GM21786 (cell line): Measurements from ENCODE around the gene ZPR1.
A peak's percentile ranks its signal among the peaks of the same experiment; 100 is the strongest.

ENCODE experiments used
- ATAC-seq: cut with Tn5 transposase; IDR thresholded peaks from one replicate; pipeline ENCODE4 v1.9.1; 2021; ENCODE audit not compliant: unreplicated experiment

Gene ZPR1

DNA sequence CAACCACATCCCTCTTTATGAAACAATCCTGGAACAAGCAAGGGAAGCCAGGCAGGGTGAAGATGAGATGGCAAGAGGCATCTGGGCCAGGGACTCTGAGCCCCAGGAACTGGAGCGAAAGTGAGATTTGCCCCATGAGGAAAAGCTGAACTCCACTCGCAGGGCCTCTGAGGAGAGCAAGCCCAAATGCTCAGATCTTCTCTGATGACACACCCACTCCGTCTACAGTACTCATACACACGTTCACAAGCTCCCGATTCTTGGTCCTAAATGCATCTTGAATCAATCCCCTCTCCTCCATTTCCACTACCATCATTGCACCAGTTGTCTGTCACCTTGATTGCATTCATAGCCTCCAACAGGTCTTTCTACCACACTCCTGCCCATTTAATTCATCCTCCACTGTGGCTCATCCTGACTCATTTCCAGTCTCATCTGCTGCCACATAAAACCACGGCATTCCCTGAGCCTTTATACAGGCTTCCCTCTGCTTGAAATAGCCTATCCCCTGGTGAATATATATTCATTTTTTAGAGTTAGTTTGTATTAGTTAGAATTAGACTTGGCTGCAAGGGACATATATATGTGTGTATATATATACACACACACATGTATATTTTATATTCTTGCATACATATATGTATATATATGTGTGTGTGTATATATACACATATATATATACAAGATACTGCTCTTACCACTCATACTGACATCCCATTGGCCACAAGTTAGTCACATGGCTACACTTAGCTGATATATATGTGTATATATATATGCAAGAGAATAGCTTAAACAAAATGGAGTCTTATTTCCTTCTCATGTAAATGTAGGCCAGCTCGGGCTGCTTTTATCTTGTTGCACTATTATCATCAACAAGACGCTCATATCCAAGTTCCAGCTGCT is 5.3 kb upstream of the ZPR1 start:
- no peak for ATAC-seq

- no peak for ATAC-seq
These were observed 4.5 kb upstream of the ZPR1 start for GRCh38 chr11:116792144-116792868.

GRCh38 chr11:116791813-116792143 is 4.0 kb upstream of the ZPR1 start, which contains the start of gene APOA5:
Gene APOA5, minus strand, starts transcription at chr11:116791879. Its CDS starts 19 bp downstream, at chr11:116791860.
- no peak for ATAC-seq

- no peak for ATAC-seq
These were observed 3.4 kb upstream of the ZPR1 start for GRCh38 chr11:116791002-116791812.

DNA sequence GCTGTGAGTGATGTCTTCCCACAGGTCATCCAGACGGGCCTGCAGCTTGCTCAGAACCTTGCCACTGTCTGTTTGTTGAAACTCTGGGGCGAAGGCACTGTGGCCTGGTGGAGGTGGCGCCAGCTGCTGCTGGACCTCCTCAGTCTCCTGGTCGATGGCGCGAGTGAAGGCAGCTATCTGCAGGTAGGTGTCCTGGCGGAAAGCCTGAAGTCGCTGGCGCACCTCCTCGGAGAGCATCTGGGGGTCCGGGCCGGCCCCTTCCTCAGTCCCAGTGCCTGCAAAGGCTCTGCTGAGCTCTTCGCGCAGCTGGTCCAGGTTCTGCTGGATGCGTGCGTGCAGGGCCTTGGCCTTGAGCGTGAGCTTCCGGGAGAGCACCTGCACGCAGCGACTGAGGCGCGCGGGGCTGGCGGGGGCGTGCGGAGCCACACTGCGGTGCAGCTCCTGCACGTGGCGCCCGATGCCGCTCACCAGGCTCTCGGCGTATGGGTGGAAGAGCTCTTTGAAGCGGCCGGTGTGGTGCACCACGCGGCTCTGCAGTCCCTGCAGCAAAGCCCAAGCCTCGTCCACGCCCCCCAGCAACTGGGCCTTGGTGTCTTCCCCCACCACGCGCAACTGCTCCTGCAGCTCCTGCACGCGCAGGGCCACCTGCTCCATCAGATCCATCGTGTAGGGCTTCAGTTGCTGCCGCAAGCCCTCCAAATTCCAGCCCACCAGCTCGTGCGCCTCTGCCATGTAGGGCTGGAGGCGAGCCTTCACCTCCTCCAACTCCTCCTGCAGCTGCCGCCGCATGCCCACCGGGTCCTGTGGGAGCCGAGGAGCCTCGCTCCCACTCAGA is 2.6 kb upstream of the ZPR1 start:
- ATAC-seq = no peak

GRCh38 chr11:116788975-116789374 is 1.2 kb upstream of the ZPR1 start:
- no peak for ATAC-seq

- ATAC-seq = no peak
These were observed 711 bp upstream of the ZPR1 start for GRCh38 chr11:116788534-116788933.

DNA sequence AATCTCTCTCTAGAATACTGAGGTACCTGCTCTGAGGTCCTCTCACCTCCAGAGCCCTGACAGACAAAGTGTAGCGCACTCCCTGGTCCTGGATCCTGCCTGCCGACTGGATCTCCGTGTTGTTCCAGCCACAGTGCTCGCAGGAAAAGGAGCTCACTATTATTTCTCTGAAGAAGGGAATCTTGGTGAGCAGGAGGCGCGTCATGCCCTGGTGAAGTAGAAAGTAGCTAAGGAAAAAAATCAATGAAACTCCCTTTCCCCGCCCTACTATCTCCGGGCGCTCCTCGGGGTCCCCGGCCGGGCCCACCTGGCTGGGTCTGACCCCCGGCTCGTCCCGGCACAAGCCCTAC is 412 bp downstream of the ZPR1 start:
- ATAC-seq = peak; percentile 7

- no peak for ATAC-seq
These were observed 857 bp downstream of the ZPR1 start for GRCh38 chr11:116786966-116787365.

GRCh38 chr11:116786326-116786725 is 1.5 kb downstream of the ZPR1 start:
- no peak for ATAC-seq

DNA sequence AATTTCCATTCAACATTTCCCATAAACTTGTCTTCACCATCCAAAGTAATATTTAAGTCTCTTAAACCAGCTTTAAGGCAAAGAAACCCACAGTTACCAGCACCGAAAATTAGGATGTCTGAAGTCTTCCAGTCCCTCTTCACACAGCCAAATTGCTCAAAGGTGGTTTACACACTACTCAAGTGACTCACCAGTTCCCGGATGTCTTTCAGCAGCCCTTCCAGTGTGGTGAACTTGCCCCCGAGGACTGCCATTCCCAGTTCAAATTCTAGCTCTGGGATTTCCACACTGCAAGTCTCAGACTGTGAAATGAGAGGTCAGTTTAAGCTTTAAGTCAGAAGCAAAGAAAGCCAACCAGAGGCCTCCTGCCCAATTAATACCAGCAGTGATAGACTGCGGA is 5.1 kb downstream of the ZPR1 start:
- no peak for ATAC-seq

- ATAC-seq = no peak
These were observed 9.3 kb downstream of the ZPR1 start for GRCh38 chr11:116778556-116778955.

DNA sequence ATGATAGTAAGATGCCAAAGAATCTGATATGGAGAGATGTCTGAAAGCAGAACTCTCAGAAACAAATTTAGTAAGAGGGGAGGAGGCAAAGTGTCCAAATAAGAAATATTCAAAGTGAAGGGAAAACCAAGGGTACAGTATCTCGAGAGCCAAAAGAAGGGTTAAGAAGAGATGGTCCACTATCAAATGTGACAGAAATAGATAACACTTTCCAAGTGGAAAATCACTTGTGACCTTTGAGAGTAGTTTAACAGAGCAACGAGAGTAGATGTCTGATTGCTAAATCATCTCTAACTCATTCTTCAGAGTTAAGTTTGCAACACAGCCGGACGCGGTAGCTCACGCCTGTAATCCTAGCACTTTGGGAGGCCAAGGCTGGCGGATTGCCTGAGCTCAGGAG is 10.8 kb downstream of the ZPR1 start:
- no peak for ATAC-seq

GRCh38 chr11:116776522-116776984 is 11.3 kb downstream of the ZPR1 start:
- ATAC-seq = no peak

GRCh38 chr11:116775975-116776374 is 11.8 kb downstream of the ZPR1 start:
- no peak for ATAC-seq

GRCh38 chr11:116774661-116775060 is 13.2 kb downstream of the ZPR1 start:
- no peak for ATAC-seq

- ATAC-seq = peak; percentile 29
These were observed 14.4 kb downstream of the ZPR1 start for GRCh38 chr11:116773203-116774097.

GRCh38 chr11:116772443-116773202 is 15.2 kb downstream of the ZPR1 start, which contains the start of gene BUD13:
Gene BUD13, minus strand, starts transcription at chr11:116772987. Its CDS starts 23 bp downstream, at chr11:116772964.
- ATAC-seq = peak; percentile 88

- no peak for ATAC-seq
These were observed 15.9 kb downstream of the ZPR1 start for GRCh38 chr11:116771935-116772334.
